Esophagus squamous epithelium (tissue), 4 donors: Measurements from ENCODE around the gene ARRB1.

Source experiments
- POLR2A ChIP-seq, 4 donors: fragments of 450-650 bp; IDR thresholded peaks; one replicate each; pipeline ENCODE4 v1.6.1; 2017; ENCODE audit warnings: antibody characterized with exemption in 4 of 4, mild to moderate bottlenecking in 4 of 4, moderate library complexity in 3 of 4
- TF ChIP-seq, protein P1 (sequence below), 6 experiments: fragments of 450-650 bp in 4 of 6; fragments of 200-600 bp in 2 of 6; sonication (generic) in 2 of 6; IDR thresholded peaks; one replicate each; pipeline ENCODE4 v1.5.1; 2016 to 2019; ENCODE audit warnings: antibody characterized with exemption in 6 of 6, mild to moderate bottlenecking in 4 of 6, moderate library complexity in 4 of 6

DNA sequence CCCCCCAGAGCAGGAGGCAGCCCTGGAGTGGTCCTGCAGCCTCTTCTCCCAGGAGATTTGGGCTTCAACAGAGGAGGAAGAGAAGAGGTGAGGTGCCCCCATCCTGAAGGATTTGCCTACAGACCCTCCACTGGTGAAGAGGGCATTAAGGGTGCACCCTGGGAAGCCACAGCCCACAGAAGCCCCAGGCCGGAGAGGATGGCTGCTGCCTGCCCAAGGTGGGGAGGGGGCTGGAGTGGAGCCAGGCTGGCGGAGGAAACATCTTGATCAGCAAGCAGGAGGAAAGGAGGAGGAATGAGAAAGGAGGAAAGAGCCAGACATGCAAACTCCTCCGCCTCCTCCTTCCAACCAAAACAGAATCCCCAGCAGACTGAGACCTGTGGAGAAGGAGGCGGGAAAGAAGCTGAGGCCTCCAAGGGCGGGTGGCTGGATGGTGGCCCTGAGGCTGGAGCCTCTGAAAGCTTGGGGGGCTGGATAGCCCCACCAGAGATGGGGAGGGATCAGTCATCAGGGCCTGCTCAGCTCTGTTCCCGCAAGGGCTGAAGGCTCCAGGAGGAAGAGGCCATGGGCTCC lies 31.3 kb downstream of the ARRB1 start:
- TF ChIP-seq, protein P1, sequence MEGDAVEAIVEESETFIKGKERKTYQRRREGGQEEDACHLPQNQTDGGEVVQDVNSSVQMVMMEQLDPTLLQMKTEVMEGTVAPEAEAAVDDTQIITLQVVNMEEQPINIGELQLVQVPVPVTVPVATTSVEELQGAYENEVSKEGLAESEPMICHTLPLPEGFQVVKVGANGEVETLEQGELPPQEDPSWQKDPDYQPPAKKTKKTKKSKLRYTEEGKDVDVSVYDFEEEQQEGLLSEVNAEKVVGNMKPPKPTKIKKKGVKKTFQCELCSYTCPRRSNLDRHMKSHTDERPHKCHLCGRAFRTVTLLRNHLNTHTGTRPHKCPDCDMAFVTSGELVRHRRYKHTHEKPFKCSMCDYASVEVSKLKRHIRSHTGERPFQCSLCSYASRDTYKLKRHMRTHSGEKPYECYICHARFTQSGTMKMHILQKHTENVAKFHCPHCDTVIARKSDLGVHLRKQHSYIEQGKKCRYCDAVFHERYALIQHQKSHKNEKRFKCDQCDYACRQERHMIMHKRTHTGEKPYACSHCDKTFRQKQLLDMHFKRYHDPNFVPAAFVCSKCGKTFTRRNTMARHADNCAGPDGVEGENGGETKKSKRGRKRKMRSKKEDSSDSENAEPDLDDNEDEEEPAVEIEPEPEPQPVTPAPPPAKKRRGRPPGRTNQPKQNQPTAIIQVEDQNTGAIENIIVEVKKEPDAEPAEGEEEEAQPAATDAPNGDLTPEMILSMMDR (IDR thresholded peaks at IDR 0.05) = no peak
- no peak for TF ChIP-seq POLR2A (IDR thresholded peaks at IDR 0.05)
